ENCODE results near the gene RABAC1. TPM values are rescaled to one million over a fixed set of nuclear protein-coding genes. Genes with fewer than 3 reads are reported as not detected.

RABAC1 gene
- total and polyA plus RNA-seq, 4 experiments from 2014 or later = 97.4 to 256 (median 149) TPM

DNA sequence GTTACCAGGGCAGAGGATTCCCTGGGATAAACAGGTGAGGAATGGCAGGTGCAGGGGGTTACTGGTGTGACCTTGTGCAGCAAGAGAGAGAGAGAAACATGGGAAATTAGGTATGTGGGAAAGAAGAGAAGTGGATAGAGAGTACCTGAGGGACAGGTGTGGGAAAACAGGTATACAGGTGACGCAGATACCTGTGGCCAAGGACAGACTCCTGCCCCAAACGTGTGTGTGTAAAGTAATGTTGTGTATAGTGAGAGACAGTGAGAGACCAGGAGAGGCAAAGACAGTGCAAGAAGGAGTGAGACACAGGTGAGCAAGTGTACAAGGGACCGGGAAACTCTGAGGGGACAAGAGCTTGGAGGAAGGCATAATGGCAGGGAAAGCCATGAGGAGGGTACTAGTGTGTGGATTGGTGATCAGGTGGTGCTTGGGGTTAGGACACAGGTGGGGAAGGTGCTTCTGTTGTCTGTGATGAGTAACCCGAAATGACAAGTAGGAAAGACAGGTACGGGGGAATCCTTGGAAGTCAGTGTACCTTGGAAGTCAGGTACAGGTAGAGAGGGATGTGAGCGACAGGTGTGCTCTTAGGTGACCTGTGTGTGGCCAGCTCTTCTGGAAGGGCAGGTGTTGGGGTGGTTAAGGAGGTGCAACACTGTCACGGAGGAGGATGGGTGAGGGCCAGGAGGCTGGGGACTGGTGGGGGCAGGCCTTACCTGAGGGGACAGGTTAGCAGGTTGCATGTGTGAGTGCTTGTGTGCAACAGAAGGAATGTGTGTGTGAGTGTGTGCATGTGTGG, 33.7 kb downstream of the RABAC1 start:
- Histone ChIP-seq H3K27ac (ENCODE audit: low read depth, low read length) (no peak overlapping the region), H3K9me3 (ENCODE audit: control insufficient read depth in 1 of 2, low read length in 2 of 2) (no peaks in the 10 kb centered on the region), H3K4me1 (ENCODE audit: insufficient read depth, low read length) (peaks cover 24% of the 10 kb centered on the region), H3K27me3 (ENCODE audit: insufficient read depth, low read length) (no peaks in the 10 kb centered on the region), H3K36me3 (ENCODE audit: insufficient read depth, low read length) (no peaks in the 10 kb centered on the region), H3K4me3 (ENCODE audit: low read length in 2 of 2) (no peak overlapping the region)
- intact Hi-C loops (cut with micrococcal nuclease) = no loop called here
- ChIA-PET CTCF (ENCODE audit: partially characterized antibody) (no interaction called here), POLR2A (ENCODE audit: partially characterized antibody) (interaction anchor here (0.9 to 10.2 kb wide), 6 partner anchors 14 to 52 kb away, joined by 3 to 156 read pairs (median 6); partner anchors contain the start of gene ARHGEF1)
- Mint-ChIP-seq H3K27me3 (peaks cover 0 to 2% of the 10 kb centered on the region in 2 donors), H3K4me3 (no peak overlapping the region), H3K27ac (no peak overlapping the region), H3K9me3 (no peaks in the 10 kb centered on the region), H3K36me3 (peaks cover 0 to 4% of the 10 kb centered on the region in 2 donors), H3K4me1 (peaks cover 19 to 24% (median 22%) of the 10 kb centered on the region in 4 donors)
- no peak for DNase-seq

DNA sequence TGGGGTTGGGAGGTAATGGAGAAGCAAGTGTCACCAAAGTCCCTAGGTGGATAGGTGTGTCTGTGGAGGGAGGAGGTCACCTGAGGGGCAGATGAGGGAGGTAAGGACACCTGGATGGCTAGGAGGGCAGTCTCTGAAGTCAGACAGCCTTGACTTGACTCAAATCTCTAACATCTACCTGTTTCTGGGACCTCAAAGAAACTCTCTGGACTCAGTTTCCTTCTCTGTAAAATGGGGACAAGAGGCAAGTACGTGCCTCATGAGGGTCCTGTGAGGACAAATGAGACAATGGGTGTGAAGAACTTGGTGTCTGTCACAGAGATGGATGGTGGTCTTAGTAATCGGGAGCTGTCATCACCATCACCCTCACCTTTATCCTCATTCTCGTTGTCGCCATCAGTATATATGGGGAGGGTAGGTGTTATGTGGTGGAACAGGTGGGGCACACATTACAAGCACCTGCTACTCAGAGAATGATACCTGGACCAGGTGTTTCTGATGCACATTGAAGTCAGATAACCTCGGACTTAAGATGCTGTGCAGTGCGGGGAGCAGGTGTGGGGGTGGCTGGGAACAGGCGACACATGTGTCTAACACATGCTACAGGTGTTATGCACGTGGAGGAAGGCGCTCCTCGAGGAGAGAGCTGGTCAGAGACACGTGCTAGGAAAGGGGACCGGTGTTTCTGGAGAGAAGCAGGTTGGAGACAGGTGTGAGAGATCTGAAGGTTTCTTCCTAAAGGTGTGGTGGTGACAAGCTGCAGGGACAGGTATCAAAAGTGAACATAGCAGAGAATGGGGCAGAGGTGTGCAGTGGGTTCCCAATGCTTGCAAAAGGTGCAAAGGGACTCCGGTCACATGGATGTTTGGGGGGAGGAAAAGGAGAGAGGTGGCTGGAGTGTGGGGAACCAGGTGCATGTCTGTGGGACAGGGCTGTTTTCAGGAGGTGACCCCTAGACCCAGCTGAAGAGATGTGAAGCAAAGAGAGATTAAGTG, 34.7 kb downstream of the RABAC1 start:
- peaks cover 14% of the 10 kb centered on the region for H3K4me1 ChIP-seq (ENCODE audit: insufficient read depth, low read length)
- POLR2A ChIA-PET (ENCODE audit: partially characterized antibody) = interaction anchor here (0.9 to 10.2 kb wide), 7 partner anchors 13 to 51 kb away, joined by 3 to 156 read pairs (median 7); partner anchors contain the start of gene ARHGEF1
- Mint-ChIP-seq H3K9me3 (no peaks in the 10 kb centered on the region), H3K4me3 (no peak overlapping the region), H3K27ac (peak overlapping the region in 1 of 7 donors; percentile 6), H3K36me3 (peaks cover 0 to 4% of the 10 kb centered on the region in 2 donors), H3K27me3 (peaks cover 0 to 2% of the 10 kb centered on the region in 2 donors), H3K4me1 (peaks cover 13 to 16% (median 14%) of the 10 kb centered on the region in 4 donors)
- no peaks in the 10 kb centered on the region for H3K27me3 ChIP-seq (ENCODE audit: insufficient read depth, low read length)
- H3K9me3 ChIP-seq (ENCODE audit: control insufficient read depth in 1 of 2, low read length in 2 of 2) = no peaks in the 10 kb centered on the region
- CTCF ChIA-PET (ENCODE audit: partially characterized antibody) = no interaction called here
- no peak overlapping the region for H3K4me3 ChIP-seq (ENCODE audit: low read length in 2 of 2)
- H3K27ac ChIP-seq (ENCODE audit: low read depth, low read length) = no peak overlapping the region
- intact Hi-C loops (cut with micrococcal nuclease) = no loop called here
- H3K36me3 ChIP-seq (ENCODE audit: insufficient read depth, low read length) = no peaks in the 10 kb centered on the region
- no peak for DNase-seq

DNA sequence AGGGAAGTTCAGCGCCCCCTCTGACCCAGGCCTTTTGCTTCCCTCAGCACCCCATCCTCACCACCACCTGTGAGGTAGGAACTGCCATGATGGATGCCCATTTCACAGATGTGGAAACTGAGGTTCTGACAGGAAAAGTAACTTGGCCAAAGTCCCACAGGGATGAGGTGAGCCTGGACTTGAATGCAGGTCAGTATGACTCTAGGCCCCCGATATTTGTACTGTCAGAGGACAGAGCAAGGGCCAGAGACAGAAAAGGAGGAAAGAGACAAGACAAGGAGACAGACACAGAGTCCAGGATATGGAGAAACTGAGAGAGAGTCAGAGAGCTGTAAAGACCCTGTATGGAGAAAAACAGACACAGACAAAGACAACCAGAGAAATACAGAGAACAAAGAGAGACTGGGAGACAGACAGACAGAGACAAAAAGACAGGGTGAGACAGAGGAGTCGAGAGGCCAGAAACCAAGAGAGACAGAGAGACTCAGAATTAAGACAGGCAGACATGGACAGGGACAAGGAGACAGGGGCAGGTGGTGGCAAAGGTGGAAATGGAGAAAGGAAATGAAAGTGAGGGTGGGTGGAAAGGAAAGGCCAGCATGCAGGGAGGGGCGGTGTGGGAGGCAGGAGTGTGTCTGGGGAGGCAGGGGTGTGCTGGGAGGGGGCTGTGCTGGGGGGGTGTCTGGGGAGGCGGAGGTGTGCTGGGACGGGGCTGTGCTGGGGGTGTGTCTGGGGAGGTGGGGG, 35.9 kb downstream of the RABAC1 start:
- no peak overlapping the region for H3K27ac ChIP-seq (ENCODE audit: low read depth, low read length)
- peaks cover 5 to 10% (median 6%) of the 10 kb centered on the region in 4 donors for H3K4me1 Mint-ChIP-seq
- peaks cover 0 to 2% of the 10 kb centered on the region in 2 donors for H3K27me3 Mint-ChIP-seq
- no peaks in the 10 kb centered on the region for H3K27me3 ChIP-seq (ENCODE audit: insufficient read depth, low read length)
- no peaks in the 10 kb centered on the region for H3K9me3 ChIP-seq (ENCODE audit: control insufficient read depth in 1 of 2, low read length in 2 of 2)
- POLR2A ChIA-PET (ENCODE audit: partially characterized antibody) = interaction anchor here (1.7 to 10.2 kb wide), 3 partner anchors 11 to 37 kb away, joined by 4 to 156 read pairs (median 16); partner anchors contain the start of gene ARHGEF1
- peak overlapping the region in 2 of 8 donors; percentile 7 to 57 for H3K4me3 Mint-ChIP-seq
- DNase-seq = peak in 1 of 5 donors; percentile 10
- H3K36me3 ChIP-seq (ENCODE audit: insufficient read depth, low read length) = no peaks in the 10 kb centered on the region
- no peak overlapping the region for H3K4me3 ChIP-seq (ENCODE audit: low read length in 2 of 2)
- intact Hi-C loops (cut with micrococcal nuclease) = no loop called here
- H3K36me3 Mint-ChIP-seq = peaks cover 0 to 4% of the 10 kb centered on the region in 2 donors
- no peaks in the 10 kb centered on the region for H3K9me3 Mint-ChIP-seq
- CTCF ChIA-PET (ENCODE audit: partially characterized antibody) = no interaction called here
- peaks cover 6% of the 10 kb centered on the region for H3K4me1 ChIP-seq (ENCODE audit: insufficient read depth, low read length)
- H3K27ac Mint-ChIP-seq = peak overlapping the region in 3 of 7 donors; percentile 38 to 84 (median 39)

DNA sequence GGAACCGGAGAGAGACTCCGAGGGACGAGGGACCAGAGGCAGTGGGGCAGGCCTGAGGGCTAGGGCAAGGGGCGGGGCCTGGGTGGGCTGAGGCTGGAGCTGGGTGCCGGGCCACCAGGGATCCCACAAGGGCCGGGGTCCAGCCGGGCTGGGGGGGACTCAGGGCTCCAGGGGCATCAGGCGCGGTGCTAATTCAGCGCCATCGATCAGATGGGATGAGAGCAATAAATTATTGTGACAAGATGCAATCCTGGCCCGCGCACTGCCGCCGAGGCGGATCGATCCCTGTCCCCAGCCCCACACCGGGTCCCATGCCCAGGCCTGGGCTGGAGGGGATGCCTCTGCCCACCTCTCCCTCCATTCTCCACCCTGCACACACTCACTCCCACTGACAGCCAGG, 36.5 kb downstream of the RABAC1 start:
- no peak overlapping the region for H3K4me3 Mint-ChIP-seq
- peaks cover 5 to 10% (median 6%) of the 10 kb centered on the region in 4 donors for H3K4me1 Mint-ChIP-seq
- Histone ChIP-seq H3K36me3 (ENCODE audit: insufficient read depth, low read length) (no peaks in the 10 kb centered on the region), H3K4me3 (ENCODE audit: low read length in 2 of 2) (no peak overlapping the region), H3K27me3 (ENCODE audit: insufficient read depth, low read length) (no peaks in the 10 kb centered on the region), H3K27ac (ENCODE audit: low read depth, low read length) (no peak overlapping the region), H3K4me1 (ENCODE audit: insufficient read depth, low read length) (peaks cover 4% of the 10 kb centered on the region), H3K9me3 (ENCODE audit: control insufficient read depth in 1 of 2, low read length in 2 of 2) (no peaks in the 10 kb centered on the region)
- CTCF ChIA-PET (ENCODE audit: partially characterized antibody) = no interaction called here
- intact Hi-C loops (cut with micrococcal nuclease) = no loop called here
- peak in 1 of 5 donors; percentile 5 for DNase-seq
- no peaks in the 10 kb centered on the region for H3K9me3 Mint-ChIP-seq
- peak overlapping the region in 1 of 7 donors; percentile 77 for H3K27ac Mint-ChIP-seq
- POLR2A ChIA-PET (ENCODE audit: partially characterized antibody) = interaction anchor here (1.2 to 3.3 kb wide), 2 partner anchors 11 to 36 kb away, joined by 3 to 16 read pairs; no protein-coding TSS in a partner anchor
- peaks cover 0 to 2% of the 10 kb centered on the region in 2 donors for H3K27me3 Mint-ChIP-seq
- peaks cover 0 to 4% of the 10 kb centered on the region in 2 donors for H3K36me3 Mint-ChIP-seq

DNA sequence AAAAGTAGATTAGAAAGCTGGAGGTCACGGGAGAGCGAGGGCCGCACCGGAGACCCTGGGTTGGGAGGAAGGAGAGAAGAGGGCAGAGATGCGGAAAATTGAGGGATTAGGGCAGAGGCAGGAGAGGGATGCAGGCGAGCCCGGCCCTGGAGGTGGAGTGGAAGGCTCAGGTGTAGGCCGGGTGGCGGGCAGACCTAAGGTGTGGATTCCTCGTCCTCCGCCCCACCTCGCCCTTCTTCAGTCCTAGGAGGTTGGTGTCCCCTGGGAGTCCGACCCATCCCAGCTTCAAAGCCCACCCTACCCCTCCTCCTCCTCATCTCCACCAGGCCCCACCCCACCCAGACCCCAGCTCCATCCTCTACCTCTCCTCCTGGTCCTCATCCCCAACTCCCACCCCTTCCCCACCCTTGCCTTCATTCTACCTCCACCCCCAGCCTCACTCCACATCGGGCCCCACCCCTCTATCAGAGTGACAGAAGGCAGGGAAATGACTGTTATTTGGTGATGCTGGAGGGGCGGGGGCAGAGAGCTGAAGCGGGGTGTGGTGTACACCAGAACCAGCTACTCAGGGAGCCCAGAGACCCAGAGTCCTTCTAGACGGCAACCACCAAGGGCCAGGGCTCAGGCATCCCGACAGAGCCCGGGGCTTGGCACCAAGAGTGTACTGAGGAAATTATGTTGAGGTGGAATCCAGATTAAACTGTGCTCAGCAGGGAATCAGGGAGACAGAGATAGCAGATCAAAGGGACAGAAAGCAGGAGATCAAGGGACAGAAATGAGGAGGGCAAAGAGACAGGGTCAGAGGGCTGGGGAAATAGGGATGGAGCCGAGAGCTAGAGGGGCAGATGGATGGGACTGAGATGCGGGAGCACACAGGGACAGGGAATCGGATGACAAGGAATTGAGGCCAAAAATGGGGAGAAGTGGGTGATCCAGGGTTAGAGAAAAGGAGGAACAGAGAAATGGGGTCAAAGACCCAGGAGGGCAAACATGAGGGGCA, 37.2 kb downstream of the RABAC1 start:
- no peaks in the 10 kb centered on the region for H3K4me1 ChIP-seq (ENCODE audit: insufficient read depth, low read length)
- H3K27me3 ChIP-seq (ENCODE audit: insufficient read depth, low read length) = no peaks in the 10 kb centered on the region
- CTCF ChIA-PET (ENCODE audit: partially characterized antibody) = interaction anchor here (1.1 kb wide), 1 partner anchor 10 kb away, joined by 3 read pairs; no protein-coding TSS in a partner anchor
- intact Hi-C loops (cut with micrococcal nuclease) = no loop called here
- DNase-seq = peak in 1 of 5 donors; percentile 19
- H3K4me3 ChIP-seq (ENCODE audit: low read length in 2 of 2) = no peak overlapping the region
- POLR2A ChIA-PET (ENCODE audit: partially characterized antibody) = interaction anchor here (1.2 to 3.3 kb wide), 3 partner anchors 10 to 36 kb away, joined by 3 to 16 read pairs (median 4); no protein-coding TSS in a partner anchor
- H3K36me3 ChIP-seq (ENCODE audit: insufficient read depth, low read length) = no peaks in the 10 kb centered on the region
- Mint-ChIP-seq H3K4me1 (peaks cover 5 to 10% (median 6%) of the 10 kb centered on the region in 4 donors), H3K27ac (peak overlapping the region in 1 of 7 donors; percentile 77), H3K9me3 (no peaks in the 10 kb centered on the region), H3K36me3 (peaks cover 0 to 4% of the 10 kb centered on the region in 2 donors), H3K27me3 (peaks cover 0 to 2% of the 10 kb centered on the region in 2 donors), H3K4me3 (no peak overlapping the region)
- no peak overlapping the region for H3K27ac ChIP-seq (ENCODE audit: low read depth, low read length)
- H3K9me3 ChIP-seq (ENCODE audit: control insufficient read depth in 1 of 2, low read length in 2 of 2) = no peaks in the 10 kb centered on the region

Data from CD4-positive, alpha-beta memory T cell (primary cell).